ENCODE results near the gene CLCN7. TPM values are rescaled to one million over a fixed set of nuclear protein-coding genes. Genes with fewer than 3 reads are reported as not detected.

CLCN7 gene
- total and polyA plus RNA-seq, 9 of the 15 experiments (the other 6 are each of a cell fraction or from before 2014, with no cell fraction given) = 0.06 to 126 (median 18.7) TPM

DNA sequence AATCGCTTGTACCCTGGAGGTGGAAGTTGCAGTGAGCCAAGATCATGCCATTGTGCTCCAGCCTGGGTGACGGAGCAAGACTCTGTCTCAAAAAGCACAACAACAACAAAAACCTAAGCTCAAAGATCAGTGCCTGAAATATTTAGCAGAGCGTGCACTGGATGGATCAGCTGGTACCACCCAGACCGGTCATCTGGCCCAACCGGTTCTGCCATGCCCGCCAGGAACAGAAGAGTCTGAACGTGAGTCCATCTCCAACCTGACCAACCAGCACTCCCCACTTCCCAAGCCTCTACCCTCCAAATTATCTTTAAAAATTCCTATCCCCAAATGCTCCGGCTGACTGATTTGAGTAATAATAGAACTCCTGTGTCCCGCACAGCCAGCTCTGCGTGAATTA lies 52.8 kb downstream of the CLCN7 start:
- Histone ChIP-seq H3K27me3 (ENCODE audit: control insufficient read depth in 2 of 2, insufficient read depth in 2 of 2, low read length in 2 of 2) (no peaks in the 10 kb centered on the region), H3K4me2 (ENCODE audit: insufficient read depth, low read length) (no peak overlapping the region), H3K79me2 (ENCODE audit: control insufficient read depth, insufficient read depth, low read length) (peaks cover 31% of the 10 kb centered on the region), H2AFZ (ENCODE audit: low read depth, low read length) (no peak overlapping the region), H3K9me3 (replicated peaks; ENCODE audit: control insufficient read depth, insufficient read depth, low read depth, low read length) (peaks cover 1% of the 10 kb centered on the region), H3K4me3 (no peak overlapping the region), H3K4me1 (replicated peaks in 1 of 2; ENCODE audit: control insufficient read depth in 2 of 2, insufficient read depth in 2 of 2, low read length in 2 of 2) (peaks cover 3 to 44% of the 10 kb centered on the region in 2 experiments; a peak in 2 of 5 replicates), H4K20me1 (replicated peaks; ENCODE audit: control insufficient read depth, insufficient read depth, low read length) (no peaks in the 10 kb centered on the region), H3K27ac (ENCODE audit: extremely low read depth, low read depth, low read length) (no peak overlapping the region), H3K9ac (ENCODE audit: insufficient read depth in 1 of 2, low read depth in 2 of 2, low read length in 2 of 2) (no peak overlapping the region), H3K9me1 (ENCODE audit: control insufficient read depth, insufficient read depth, low read length) (no peaks in the 10 kb centered on the region), H3K36me3 (ENCODE audit: control insufficient read depth, insufficient read depth, low read length) (peaks cover 15% of the 10 kb centered on the region; the same call in 1 of the 3 replicates)
- no TSS peak for BruUV-seq (replicated peaks)
- DNase-seq (ENCODE audit: extremely low read depth in 1 of 4, low spot score in 3 of 4) = no peak
- POLR2A ChIA-PET = interaction anchor here (1.1 to 1.4 kb wide), 2 partner anchors 20 to 56 kb away, joined by 3 read pairs; no protein-coding TSS in a partner anchor
- FAIRE-seq = no peak
- CTCF ChIA-PET (ENCODE audit: low intra/inter-chr PET ratio) = no interaction called here
- intact Hi-C loops (cut with micrococcal nuclease) (no loop called here), in situ Hi-C loops (cut with MboI) (no loop called here)
- 85% methylated on average over 9 of the region's 10 CpGs for WGBS (ENCODE audit: insufficient coverage, low coverage, missing lambda C conversion rate)
- no peak for ATAC-seq
- TF ChIP-seq ARID1B (IDR thresholded peaks at IDR 0.05) (no peak), IRF2 (CRISPR knock-in tag; IDR thresholded peaks at IDR 0.05) (no peak), RCOR1 (IDR thresholded peaks at IDR 0.05; ENCODE audit: borderline replicate concordance in 1 of 2, low read depth in 2 of 2, low read length in 2 of 2) (no peak), SMAD2 (IDR thresholded peaks at IDR 0.05; ENCODE audit: low read depth, low read length) (no peak), FUS (optimal IDR thresholded peaks at IDR 0.05; ENCODE audit: low read depth, low read length) (no peak), CREM (IDR thresholded peaks at IDR 0.05; ENCODE audit: low read depth) (no peak), RUNX1 (IDR thresholded peaks at IDR 0.05; ENCODE audit: low read depth) (no peak), FOXK2 (conservative IDR thresholded peaks at IDR 0.05 in 1 of 2, IDR thresholded peaks at IDR 0.05 in 1 of 2; ENCODE audit: low read depth in 2 of 2) (no peak)
- TF ChIP-seq, protein P1, sequence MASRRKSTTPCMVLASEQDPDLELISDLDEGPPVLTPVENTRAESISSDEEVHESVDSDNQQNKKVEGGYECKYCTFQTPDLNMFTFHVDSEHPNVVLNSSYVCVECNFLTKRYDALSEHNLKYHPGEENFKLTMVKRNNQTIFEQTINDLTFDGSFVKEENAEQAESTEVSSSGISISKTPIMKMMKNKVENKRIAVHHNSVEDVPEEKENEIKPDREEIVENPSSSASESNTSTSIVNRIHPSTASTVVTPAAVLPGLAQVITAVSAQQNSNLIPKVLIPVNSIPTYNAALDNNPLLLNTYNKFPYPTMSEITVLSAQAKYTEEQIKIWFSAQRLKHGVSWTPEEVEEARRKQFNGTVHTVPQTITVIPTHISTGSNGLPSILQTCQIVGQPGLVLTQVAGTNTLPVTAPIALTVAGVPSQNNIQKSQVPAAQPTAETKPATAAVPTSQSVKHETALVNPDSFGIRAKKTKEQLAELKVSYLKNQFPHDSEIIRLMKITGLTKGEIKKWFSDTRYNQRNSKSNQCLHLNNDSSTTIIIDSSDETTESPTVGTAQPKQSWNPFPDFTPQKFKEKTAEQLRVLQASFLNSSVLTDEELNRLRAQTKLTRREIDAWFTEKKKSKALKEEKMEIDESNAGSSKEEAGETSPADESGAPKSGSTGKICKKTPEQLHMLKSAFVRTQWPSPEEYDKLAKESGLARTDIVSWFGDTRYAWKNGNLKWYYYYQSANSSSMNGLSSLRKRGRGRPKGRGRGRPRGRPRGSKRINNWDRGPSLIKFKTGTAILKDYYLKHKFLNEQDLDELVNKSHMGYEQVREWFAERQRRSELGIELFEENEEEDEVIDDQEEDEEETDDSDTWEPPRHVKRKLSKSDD (conservative IDR thresholded peaks at IDR 0.05; ENCODE audit: low read length) = no peak
- TF ChIP-seq, protein P2, sequence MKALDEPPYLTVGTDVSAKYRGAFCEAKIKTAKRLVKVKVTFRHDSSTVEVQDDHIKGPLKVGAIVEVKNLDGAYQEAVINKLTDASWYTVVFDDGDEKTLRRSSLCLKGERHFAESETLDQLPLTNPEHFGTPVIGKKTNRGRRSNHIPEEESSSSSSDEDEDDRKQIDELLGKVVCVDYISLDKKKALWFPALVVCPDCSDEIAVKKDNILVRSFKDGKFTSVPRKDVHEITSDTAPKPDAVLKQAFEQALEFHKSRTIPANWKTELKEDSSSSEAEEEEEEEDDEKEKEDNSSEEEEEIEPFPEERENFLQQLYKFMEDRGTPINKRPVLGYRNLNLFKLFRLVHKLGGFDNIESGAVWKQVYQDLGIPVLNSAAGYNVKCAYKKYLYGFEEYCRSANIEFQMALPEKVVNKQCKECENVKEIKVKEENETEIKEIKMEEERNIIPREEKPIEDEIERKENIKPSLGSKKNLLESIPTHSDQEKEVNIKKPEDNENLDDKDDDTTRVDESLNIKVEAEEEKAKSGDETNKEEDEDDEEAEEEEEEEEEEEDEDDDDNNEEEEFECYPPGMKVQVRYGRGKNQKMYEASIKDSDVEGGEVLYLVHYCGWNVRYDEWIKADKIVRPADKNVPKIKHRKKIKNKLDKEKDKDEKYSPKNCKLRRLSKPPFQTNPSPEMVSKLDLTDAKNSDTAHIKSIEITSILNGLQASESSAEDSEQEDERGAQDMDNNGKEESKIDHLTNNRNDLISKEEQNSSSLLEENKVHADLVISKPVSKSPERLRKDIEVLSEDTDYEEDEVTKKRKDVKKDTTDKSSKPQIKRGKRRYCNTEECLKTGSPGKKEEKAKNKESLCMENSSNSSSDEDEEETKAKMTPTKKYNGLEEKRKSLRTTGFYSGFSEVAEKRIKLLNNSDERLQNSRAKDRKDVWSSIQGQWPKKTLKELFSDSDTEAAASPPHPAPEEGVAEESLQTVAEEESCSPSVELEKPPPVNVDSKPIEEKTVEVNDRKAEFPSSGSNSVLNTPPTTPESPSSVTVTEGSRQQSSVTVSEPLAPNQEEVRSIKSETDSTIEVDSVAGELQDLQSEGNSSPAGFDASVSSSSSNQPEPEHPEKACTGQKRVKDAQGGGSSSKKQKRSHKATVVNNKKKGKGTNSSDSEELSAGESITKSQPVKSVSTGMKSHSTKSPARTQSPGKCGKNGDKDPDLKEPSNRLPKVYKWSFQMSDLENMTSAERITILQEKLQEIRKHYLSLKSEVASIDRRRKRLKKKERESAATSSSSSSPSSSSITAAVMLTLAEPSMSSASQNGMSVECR (CRISPR knock-in tag; IDR thresholded peaks at IDR 0.05) = no peak

Measured in K562 (cell line).